Activated T-cell treated with anti-CD3 and anti-CD28 coated beads, Interleukin-2, amount 50 U/mL, for 72 hours (primary cell): ENCODE measurements around the gene CD151. TPM values are rescaled to one million over a fixed set of nuclear protein-coding genes. Genes with fewer than 3 reads are reported as not detected.

Experiments
- ATAC-seq, 2 donors: fragments of 150-1000 bp; cut with Tn5 transposase; replicated peaks in 1 of 2; 2 replicates each; pipeline ENCODE4 v1.10.0; 2021; ENCODE audit warnings: moderate library complexity in 2 of 2, mild to moderate bottlenecking in 1 of 2
- DNase-seq, 2 donors: peaks; one replicate each; pipeline ENCODE4 v3.0.0; 2021 to 2022; ENCODE audit warnings: mixed read lengths in 1 of 2
- H3K27ac Mint-ChIP-seq: one replicate; pipeline ENCODE4 v1.8.0; 2022; ENCODE audit warnings: mild to moderate bottlenecking, moderate library complexity, mixed read lengths
- H3K27me3 Mint-ChIP-seq: one replicate; pipeline ENCODE4 v1.8.0; 2022; ENCODE audit warnings: low read depth, mixed read lengths
- H3K36me3 Mint-ChIP-seq, 2 donors: one replicate each; pipeline ENCODE4 v1.8.0; 2022; ENCODE audit warnings: mixed read lengths in 2 of 2, mild to moderate bottlenecking in 1 of 2; ENCODE audit not compliant: insufficient read depth in 2 of 2
- H3K4me1 Mint-ChIP-seq: one replicate; pipeline ENCODE4 v1.8.0; 2022; ENCODE audit warnings: low read depth, mixed read lengths
- H3K4me3 Mint-ChIP-seq, 2 donors: one replicate each; pipeline ENCODE4 v1.8.0; 2022; ENCODE audit warnings: mild to moderate bottlenecking in 2 of 2, mixed read lengths in 2 of 2, moderate library complexity in 2 of 2
- H3K9me3 Mint-ChIP-seq, 2 donors: one replicate each; pipeline ENCODE4 v1.8.0; 2022; ENCODE audit warnings: mixed read lengths in 2 of 2
- total RNA-seq, 2 donors: library from RNA; stranded (reverse); gene quantifications; one replicate each; pipeline ENCODE4 v1.2.3, GENCODE V29; 2022

Gene CD151
- 10 to 100 TPM; 35.4 to 42.2 TPM for total RNA-seq

- Mint-ChIP-seq H3K4me1 (peaks cover 32% of the 10 kb centered on the region), H3K27ac (no peak within 1 kb of the TSS), H3K4me3 (peak within 1 kb of the TSS; percentile 75), H3K9me3 (no peaks in the 10 kb centered on the region), H3K36me3 (no peaks in the 10 kb centered on the region), H3K27me3 (peaks cover 33% of the 10 kb centered on the region)
- DNase-seq (peak; percentile 62 to 71), ATAC-seq (peak; percentile 66 to 68)
Measured at GRCh38 chr11:832529-833113, at the start of gene CD151. TSS of gene CD151 (plus strand) at chr11:832952. CDS start at chr11:836070, 3,118 bp downstream.

- no peaks in the 10 kb centered on the region for H3K4me1 Mint-ChIP-seq
- H3K27me3 Mint-ChIP-seq: no peaks in the 10 kb centered on the region
- peak in 1 of 2 donors; percentile 57 for ATAC-seq
- no peak overlapping the region for H3K4me3 Mint-ChIP-seq
- peaks cover 0 to 6% of the 10 kb centered on the region in 2 donors for H3K36me3 Mint-ChIP-seq
- DNase-seq: peak in 1 of 2 donors; percentile 36
- H3K27ac Mint-ChIP-seq: no peak overlapping the region
- H3K9me3 Mint-ChIP-seq: no peaks in the 10 kb centered on the region
Measured at GRCh38 chr11:783581-784015, 49.2 kb upstream of the CD151 start.

GRCh38 chr11:786235-787083 is 46.3 kb upstream of the CD151 start:
- no peaks in the 10 kb centered on the region for H3K9me3 Mint-ChIP-seq
- H3K36me3 Mint-ChIP-seq: peaks cover 0 to 8% of the 10 kb centered on the region in 2 donors
- H3K27ac Mint-ChIP-seq: no peak overlapping the region
- no peaks in the 10 kb centered on the region for H3K4me1 Mint-ChIP-seq
- no peaks in the 10 kb centered on the region for H3K27me3 Mint-ChIP-seq
- no peak overlapping the region for H3K4me3 Mint-ChIP-seq
- ATAC-seq: no peak
- no peak for DNase-seq

GRCh38 chr11:787084-787675 is 45.6 kb upstream of the CD151 start:
- Mint-ChIP-seq H3K27me3 (no peaks in the 10 kb centered on the region), H3K4me1 (no peaks in the 10 kb centered on the region), H3K36me3 (peaks cover 0 to 8% of the 10 kb centered on the region in 2 donors), H3K4me3 (no peak overlapping the region), H3K27ac (no peak overlapping the region), H3K9me3 (no peaks in the 10 kb centered on the region)
- ATAC-seq: no peak
- DNase-seq: no peak

GRCh38 chr11:788009-788640 is 44.6 kb upstream of the CD151 start:
- Mint-ChIP-seq H3K27me3 (no peaks in the 10 kb centered on the region), H3K27ac (no peak overlapping the region), H3K4me3 (no peak overlapping the region), H3K36me3 (peaks cover 0 to 8% of the 10 kb centered on the region in 2 donors), H3K4me1 (no peaks in the 10 kb centered on the region), H3K9me3 (no peaks in the 10 kb centered on the region)
- DNase-seq: no peak
- ATAC-seq: no peak

DNA sequence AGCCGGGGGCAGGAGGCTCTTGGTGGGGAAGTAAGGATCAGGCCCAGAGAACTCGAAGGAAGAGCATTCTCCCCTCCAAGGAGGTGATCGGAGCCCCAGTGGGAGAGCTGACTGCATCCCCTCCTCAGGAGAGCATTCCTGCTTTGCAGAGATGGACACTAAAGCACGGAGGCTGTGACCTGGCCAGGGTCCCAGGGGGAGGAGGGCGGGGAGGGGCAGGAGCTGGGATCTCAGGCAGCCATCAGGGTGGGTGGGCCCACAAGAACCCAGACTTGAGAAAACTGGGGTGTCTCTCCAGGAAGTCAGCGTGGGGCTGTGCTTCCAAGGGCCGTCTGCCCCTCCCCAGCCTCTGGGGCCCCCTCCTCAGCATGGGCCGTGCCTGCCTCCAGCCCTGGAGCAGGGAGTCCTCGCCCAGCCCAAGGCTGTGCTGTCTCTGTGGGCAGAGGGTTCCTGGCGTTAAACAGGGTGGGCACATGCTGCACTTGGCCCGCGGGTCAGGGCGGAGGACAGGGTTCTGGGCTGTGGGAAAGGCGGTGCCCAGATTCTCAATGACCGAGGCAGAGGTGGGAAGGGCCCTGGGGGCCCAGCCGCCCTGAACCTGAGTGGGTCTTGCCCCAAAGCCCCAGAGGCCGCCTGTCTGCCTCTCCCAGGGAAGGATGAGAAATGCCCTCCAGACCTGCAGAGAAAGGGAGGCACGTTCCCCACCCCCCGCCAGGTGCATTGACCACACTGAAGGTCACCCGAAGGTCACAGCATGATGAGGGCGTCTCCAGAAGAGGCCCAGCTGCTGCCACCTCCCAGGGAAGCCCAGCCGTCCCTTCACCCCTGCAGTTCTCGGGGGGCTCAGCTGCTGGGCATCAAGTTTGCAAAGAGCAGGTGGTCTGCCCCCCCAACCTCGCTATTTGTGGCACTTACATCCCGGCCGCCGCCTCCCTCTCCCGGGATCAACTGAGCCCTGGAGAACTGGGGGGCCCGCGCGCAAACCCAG is 43.5 kb upstream of the CD151 start:
- no peaks in the 10 kb centered on the region for H3K27me3 Mint-ChIP-seq
- H3K9me3 Mint-ChIP-seq: no peaks in the 10 kb centered on the region
- ATAC-seq (no peak), DNase-seq (no peak)
- H3K4me1 Mint-ChIP-seq: no peaks in the 10 kb centered on the region
- H3K27ac Mint-ChIP-seq: no peak overlapping the region
- peaks cover 0 to 1% of the 10 kb centered on the region in 2 donors for H3K36me3 Mint-ChIP-seq
- peak overlapping the region; percentile 29 to 56 for H3K4me3 Mint-ChIP-seq

DNA sequence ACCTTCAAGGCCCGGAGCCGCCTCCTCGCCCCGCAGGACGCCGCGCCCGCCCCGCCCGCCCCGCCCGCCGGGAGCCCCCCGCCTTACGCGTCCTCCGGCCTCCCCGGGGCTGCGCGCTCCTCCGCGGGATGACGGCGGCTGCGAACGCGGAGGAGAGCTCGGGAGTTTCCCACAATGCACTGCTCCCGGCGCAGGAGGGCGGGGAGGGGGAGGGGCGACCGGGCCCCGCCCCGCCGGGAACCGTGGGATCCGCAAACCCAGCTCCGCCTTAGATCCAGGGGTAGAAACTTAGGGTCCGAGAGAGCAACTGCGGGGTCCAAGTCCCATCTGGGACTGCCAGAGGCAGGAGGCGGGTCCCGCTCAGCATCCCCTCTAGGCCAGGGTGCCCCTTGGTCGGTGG is 42.8 kb upstream of the CD151 start, which contains the start of gene CEND1:
CEND1 (minus strand) TSS at position 148 of the 400 bp plus-strand sequence. CDS start 1,514 bp downstream, outside the sequence.
- peak; percentile 54 to 66 for ATAC-seq
- no peaks in the 10 kb centered on the region for H3K27me3 Mint-ChIP-seq
- no peak within 1 kb of the TSS for H3K27ac Mint-ChIP-seq
- H3K4me3 Mint-ChIP-seq: peak within 1 kb of the TSS; percentile 36 to 56
- DNase-seq: peak; percentile 52 to 63
- H3K9me3 Mint-ChIP-seq: no peaks in the 10 kb centered on the region
- H3K4me1 Mint-ChIP-seq: no peaks in the 10 kb centered on the region
- peaks cover 0 to 1% of the 10 kb centered on the region in 2 donors for H3K36me3 Mint-ChIP-seq

DNA sequence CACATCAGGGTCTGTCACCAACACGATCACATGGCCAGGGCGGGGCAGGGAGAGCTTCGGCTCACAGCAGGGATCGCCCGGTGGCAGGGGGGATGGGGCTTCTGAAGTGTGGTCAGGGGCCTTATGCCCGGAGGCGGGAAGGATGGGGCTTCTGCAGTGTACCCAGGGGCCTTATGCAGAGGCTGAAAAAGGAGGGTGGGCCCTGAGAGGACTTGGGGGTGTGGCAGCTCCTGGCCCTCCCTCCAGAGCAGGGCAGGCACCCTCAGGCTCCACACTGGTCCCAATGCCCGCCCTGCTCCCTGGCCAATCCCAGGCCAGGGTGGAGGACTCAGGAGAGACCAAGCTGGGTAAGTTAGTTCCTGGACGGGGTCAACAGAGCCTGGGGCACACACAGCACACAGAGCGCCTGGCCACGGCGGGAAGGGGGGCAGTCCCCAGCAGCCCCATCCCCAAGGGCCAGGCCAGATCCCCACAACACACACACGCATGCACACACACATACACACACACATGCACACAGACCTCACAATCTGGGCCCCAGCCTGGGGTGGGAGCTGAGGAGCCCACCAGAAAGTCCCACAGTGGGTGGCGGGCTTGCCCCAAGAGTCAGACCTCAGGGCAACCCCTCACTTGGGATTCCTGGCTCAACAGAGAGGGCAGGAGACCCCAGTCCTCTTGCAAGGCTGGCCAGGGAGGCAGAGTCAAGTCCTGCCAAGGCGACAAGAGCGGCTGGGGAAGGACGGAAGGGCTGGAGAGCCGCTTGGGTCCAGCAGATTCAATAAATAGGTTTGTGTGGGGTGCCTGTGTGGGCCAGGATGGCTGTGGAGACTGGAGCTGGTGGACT is 41.8 kb upstream of the CD151 start:
- H3K27me3 Mint-ChIP-seq: no peaks in the 10 kb centered on the region
- H3K9me3 Mint-ChIP-seq: no peaks in the 10 kb centered on the region
- peaks cover 0 to 1% of the 10 kb centered on the region in 2 donors for H3K36me3 Mint-ChIP-seq
- H3K27ac Mint-ChIP-seq: no peak overlapping the region
- ATAC-seq (no peak), DNase-seq (no peak)
- H3K4me3 Mint-ChIP-seq: no peak overlapping the region
- H3K4me1 Mint-ChIP-seq: peaks cover 2% of the 10 kb centered on the region

DNA sequence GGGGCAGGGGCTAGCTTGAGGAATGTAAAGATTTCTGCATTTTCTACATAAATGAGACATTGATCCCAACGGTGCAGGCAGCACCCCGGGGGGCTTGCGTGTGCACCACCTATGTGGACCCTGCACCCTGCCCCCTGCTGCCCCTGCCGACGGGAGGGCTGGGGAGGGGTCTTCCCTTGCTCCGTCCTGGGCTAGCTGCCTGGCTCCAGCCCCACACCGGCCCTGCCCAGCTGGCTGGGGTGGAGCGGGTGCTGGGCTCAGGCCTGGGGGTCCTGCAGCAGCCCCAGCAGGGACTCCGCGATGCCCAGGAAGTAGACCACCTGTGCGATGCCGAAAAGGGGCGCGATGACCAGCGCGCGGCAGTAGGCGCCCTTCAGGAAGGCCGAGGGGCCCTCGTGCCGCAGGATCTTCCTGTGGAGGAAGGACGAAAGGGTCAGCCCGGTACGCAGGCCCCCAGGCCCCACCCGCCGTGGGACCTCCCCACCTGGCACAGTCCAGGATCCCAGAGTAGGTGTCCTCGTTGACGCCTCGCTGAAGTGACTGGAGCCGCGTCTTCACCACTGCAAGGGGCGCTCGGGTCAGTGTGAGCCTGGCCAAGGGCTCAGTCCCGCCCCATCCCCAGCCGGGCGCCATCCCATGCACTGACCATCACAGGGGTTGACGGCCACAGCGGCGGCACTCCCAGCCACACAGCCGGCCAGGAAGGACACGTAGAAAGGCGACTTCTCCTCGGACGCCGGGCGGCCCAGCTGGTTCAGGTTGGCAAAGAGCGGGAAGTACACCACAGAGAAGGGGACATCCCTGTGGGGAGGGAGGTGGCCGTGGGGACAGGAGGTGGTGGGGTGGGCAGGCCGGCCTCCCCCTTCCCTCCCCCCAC is 40.9 kb upstream of the CD151 start:
- Mint-ChIP-seq H3K27ac (no peak overlapping the region), H3K27me3 (no peaks in the 10 kb centered on the region), H3K4me1 (peaks cover 12% of the 10 kb centered on the region), H3K36me3 (peaks cover 0 to 1% of the 10 kb centered on the region in 2 donors), H3K9me3 (no peaks in the 10 kb centered on the region), H3K4me3 (no peak overlapping the region)
- ATAC-seq (no peak), DNase-seq (no peak)

DNA sequence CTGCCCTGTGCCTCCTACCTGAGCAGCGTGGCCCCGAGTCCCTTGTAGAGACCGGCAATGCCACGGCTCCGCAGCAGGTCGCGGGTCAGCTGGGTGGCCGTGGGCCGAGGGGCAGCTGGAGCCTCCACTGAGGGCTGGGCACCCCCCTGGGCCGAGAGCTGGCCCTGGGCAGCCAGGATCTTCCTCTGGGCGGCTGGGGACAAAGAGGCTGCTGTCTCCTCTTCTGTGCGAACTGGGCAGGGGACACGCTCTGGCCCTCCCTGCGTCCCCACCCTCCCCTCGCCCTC is 40.3 kb upstream of the CD151 start:
- H3K36me3 Mint-ChIP-seq: peaks cover 0 to 1% of the 10 kb centered on the region in 2 donors
- H3K4me3 Mint-ChIP-seq: no peak overlapping the region
- H3K27ac Mint-ChIP-seq: no peak overlapping the region

GRCh38 chr11:792873-793272 is 39.9 kb upstream of the CD151 start:
- H3K4me1 Mint-ChIP-seq: peaks cover 17% of the 10 kb centered on the region
- no peaks in the 10 kb centered on the region for H3K27me3 Mint-ChIP-seq
- DNase-seq (no peak), ATAC-seq (no peak)
- no peak overlapping the region for H3K27ac Mint-ChIP-seq
- peaks cover 0 to 1% of the 10 kb centered on the region in 2 donors for H3K36me3 Mint-ChIP-seq
- no peaks in the 10 kb centered on the region for H3K9me3 Mint-ChIP-seq
- H3K4me3 Mint-ChIP-seq: no peak overlapping the region

More for the DNA sequence above, 40.3 kb upstream of the CD151 start:
- no peaks in the 10 kb centered on the region for H3K27me3 Mint-ChIP-seq
- H3K4me1 Mint-ChIP-seq: peaks cover 17% of the 10 kb centered on the region
- H3K9me3 Mint-ChIP-seq: no peaks in the 10 kb centered on the region
- DNase-seq (no peak), ATAC-seq (no peak)
